Fibroblast of lung (primary cell): ENCODE data around the gene CDKAL1. TPM values are rescaled to one million over a fixed set of nuclear protein-coding genes. Genes with fewer than 3 reads are reported as not detected.
A peak's percentile ranks its signal among the peaks of the same experiment; 100 is the strongest.

ENCODE experiments used
- DNase-seq, 2 donors: peaks; one replicate each; pipeline versions ENCODE4 v3.0.0 to v3.0.0-alpha.2; 2010; ENCODE audit warnings: low read depth in 2 of 2
- H2AFZ ChIP-seq: 2 replicates; pipeline ENCODE4 v1.5.1; 2012; ENCODE audit warnings: low read length, control low read depth, inconsistent platforms
- H3K27ac ChIP-seq: 2 replicates; pipeline ENCODE4 v1.5.1; 2011; ENCODE audit warnings: low read length, control low read depth; ENCODE audit not compliant: insufficient read depth
- H3K27me3 ChIP-seq: 2 replicates; pipeline ENCODE4 v1.5.1; 2011; ENCODE audit warnings: mild to moderate bottlenecking, low read length; ENCODE audit not compliant: control insufficient read depth, insufficient read depth
- H3K36me3 ChIP-seq: 2 replicates; pipeline ENCODE4 v1.5.1; 2011; ENCODE audit warnings: low read length; ENCODE audit not compliant: control insufficient read depth, insufficient read depth
- H3K4me1 ChIP-seq: 2 replicates; pipeline ENCODE4 v1.5.1; 2011; ENCODE audit warnings: low read length; ENCODE audit not compliant: control insufficient read depth, insufficient read depth; ENCODE audit errors: extremely low read depth
- H3K4me2 ChIP-seq: 2 replicates; pipeline ENCODE4 v1.5.1; 2011; ENCODE audit warnings: low read length, control low read depth; ENCODE audit not compliant: insufficient read depth; ENCODE audit errors: extremely low read depth
- H3K4me3 ChIP-seq, 4 experiments: fragments of 200-600 bp in 1 of 4; sonication (generic) in 1 of 4; replicated peaks in 1 of 4; 2 replicates each; pipeline ENCODE4 v1.5.1; 2011 to 2016; ENCODE audit warnings: low read length in 4 of 4, low read depth in 3 of 4, mild to moderate bottlenecking in 3 of 4, control low read depth in 2 of 4, inconsistent platforms in 1 of 4, mixed read lengths in 1 of 4; ENCODE audit not compliant: insufficient read depth in 1 of 4; ENCODE audit errors: control extremely low read depth in 1 of 4
- H3K79me2 ChIP-seq: 2 replicates; pipeline ENCODE4 v1.5.1; 2012; ENCODE audit warnings: mild to moderate bottlenecking, low read length, inconsistent platforms; ENCODE audit not compliant: control insufficient read depth, insufficient read depth
- H3K9ac ChIP-seq: 2 replicates; pipeline ENCODE4 v1.5.1; 2011; ENCODE audit warnings: mild to moderate bottlenecking, low read length, control low read depth; ENCODE audit not compliant: insufficient read depth
- H3K9me3 ChIP-seq: 2 replicates; pipeline ENCODE4 v1.5.1; 2012; ENCODE audit warnings: low read depth, low read length; ENCODE audit not compliant: control insufficient read depth, insufficient read depth
- H4K20me1 ChIP-seq: 2 replicates; pipeline ENCODE4 v1.5.1; 2011; ENCODE audit warnings: low read length; ENCODE audit not compliant: control insufficient read depth, insufficient read depth; ENCODE audit errors: extremely low read depth
- CTCF ChIP-seq, 2 donors: IDR thresholded peaks in 1 of 2; conservative IDR thresholded peaks in 1 of 2; 1 replicate in 1 of 2; 2 replicates in 1 of 2; pipeline ENCODE4 v1.5.1; 2011 to 2012; ENCODE audit warnings: low read length in 2 of 2, control low read depth in 1 of 2, inconsistent platforms in 1 of 2, low read depth in 1 of 2, mild to moderate bottlenecking in 1 of 2
- EZH2 ChIP-seq: IDR thresholded peaks from 2 replicates; pipeline ENCODE4 v1.5.1; 2012; ENCODE audit warnings: low read length, control low read depth, mild to moderate bottlenecking; ENCODE audit errors: missing control alignments
- polyA plus RNA-seq, 2 donors: library from polyadenylated mRNA; depleted of rRNA in 1 of 2; stranded (reverse) in 1 of 2; unstranded in 1 of 2; fragments of >200 nt; gene quantifications; 2 replicates each; pipeline ENCODE4 v1.2.1, GENCODE V29; 2011 to 2012; ENCODE audit warnings: missing spikeins in 1 of 2
- total RNA-seq: library from RNA; depleted of rRNA; stranded (reverse); fragments of >200 nt; gene quantifications from 2 replicates; pipeline ENCODE4 v1.2.1, GENCODE V29; 2014

Gene CDKAL1
- total and polyA plus RNA-seq, 2 donors (not counting 1 experiment from before 2014, with no cell fraction given): 7.4 to 15.0 TPM

DNA sequence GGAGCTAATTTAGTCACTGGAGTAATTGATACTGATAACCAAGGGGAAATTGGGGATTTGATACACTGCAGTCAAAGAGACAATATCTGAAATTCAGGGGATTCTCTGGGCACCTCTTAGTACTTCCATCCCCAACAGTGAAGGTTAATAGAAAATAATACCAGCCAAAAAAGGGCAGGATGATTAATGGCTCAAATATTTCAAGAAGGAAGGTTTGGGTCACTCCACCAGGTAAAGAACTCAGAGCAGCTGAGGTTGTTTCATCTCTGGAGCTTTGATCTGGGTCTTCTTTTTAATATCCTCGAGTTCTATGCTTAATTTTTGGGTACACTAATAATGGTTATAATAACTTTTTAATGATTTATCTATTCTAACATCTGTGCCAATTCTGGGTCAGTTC is 70.8 kb downstream of the CDKAL1 start:
- H3K4me1 ChIP-seq: no peaks in the 10 kb centered on the region
- H3K4me2 ChIP-seq: no peak overlapping the region
- no peak overlapping the region for H3K27ac ChIP-seq
- no peak overlapping the region for H2AFZ ChIP-seq
- no peaks in the 10 kb centered on the region for H3K79me2 ChIP-seq
- H3K9ac ChIP-seq: no peak overlapping the region
- TF ChIP-seq EZH2 (no peak), CTCF (conservative IDR thresholded peaks at IDR 0.05 in 1 of 2, IDR thresholded peaks at IDR 0.05 in 1 of 2; ENCODE audit: low read depth in 1 of 2, low read length in 2 of 2) (no peak)
- H4K20me1 ChIP-seq: no peaks in the 10 kb centered on the region
- no peak overlapping the region for H3K4me3 ChIP-seq
- no peaks in the 10 kb centered on the region for H3K27me3 ChIP-seq
- no peaks in the 10 kb centered on the region for H3K9me3 ChIP-seq
- H3K36me3 ChIP-seq: no peaks in the 10 kb centered on the region
- DNase-seq: no peak

GRCh38 chr6:20605581-20605980 is 71.3 kb downstream of the CDKAL1 start:
- H4K20me1 ChIP-seq: no peaks in the 10 kb centered on the region
- peak; percentile 43 to 78 for DNase-seq
- no peak overlapping the region for H3K4me2 ChIP-seq
- H3K79me2 ChIP-seq: no peaks in the 10 kb centered on the region
- TF ChIP-seq CTCF (conservative IDR thresholded peaks at IDR 0.05 in 1 of 2, IDR thresholded peaks at IDR 0.05 in 1 of 2; ENCODE audit: low read depth in 1 of 2, low read length in 2 of 2) (no peak), EZH2 (no peak)
- no peaks in the 10 kb centered on the region for H3K9me3 ChIP-seq
- no peaks in the 10 kb centered on the region for H3K4me1 ChIP-seq
- H3K4me3 ChIP-seq: no peak overlapping the region
- no peak overlapping the region for H3K9ac ChIP-seq
- H3K36me3 ChIP-seq: no peaks in the 10 kb centered on the region
- no peak overlapping the region for H3K27ac ChIP-seq
- H3K27me3 ChIP-seq: no peaks in the 10 kb centered on the region
- no peak overlapping the region for H2AFZ ChIP-seq

- DNase-seq: no peak
- H3K9ac ChIP-seq: no peak overlapping the region
- no peaks in the 10 kb centered on the region for H3K9me3 ChIP-seq
- no peak overlapping the region for H3K27ac ChIP-seq
- no peaks in the 10 kb centered on the region for H3K27me3 ChIP-seq
- H3K4me3 ChIP-seq: no peak overlapping the region
- TF ChIP-seq EZH2 (no peak), CTCF (conservative IDR thresholded peaks at IDR 0.05 in 1 of 2, IDR thresholded peaks at IDR 0.05 in 1 of 2; ENCODE audit: low read depth in 1 of 2, low read length in 2 of 2) (no peak)
- no peak overlapping the region for H3K4me2 ChIP-seq
- H3K79me2 ChIP-seq: no peaks in the 10 kb centered on the region
- H3K4me1 ChIP-seq: no peaks in the 10 kb centered on the region
- no peaks in the 10 kb centered on the region for H4K20me1 ChIP-seq
- no peaks in the 10 kb centered on the region for H3K36me3 ChIP-seq
- H2AFZ ChIP-seq: no peak overlapping the region
Measured at GRCh38 chr6:20606831-20607230, 72.6 kb downstream of the CDKAL1 start.
